Measurements from ENCODE around the gene CTBP1. TPM values are rescaled to one million over a fixed set of nuclear protein-coding genes. Genes with fewer than 3 reads are reported as not detected.

Gene CTBP1
- total and polyA plus RNA-seq, 2 of the 8 experiments (the other 6 are each of a cell fraction or from before 2014, with no cell fraction given), result 128 to 185 TPM

DNA sequence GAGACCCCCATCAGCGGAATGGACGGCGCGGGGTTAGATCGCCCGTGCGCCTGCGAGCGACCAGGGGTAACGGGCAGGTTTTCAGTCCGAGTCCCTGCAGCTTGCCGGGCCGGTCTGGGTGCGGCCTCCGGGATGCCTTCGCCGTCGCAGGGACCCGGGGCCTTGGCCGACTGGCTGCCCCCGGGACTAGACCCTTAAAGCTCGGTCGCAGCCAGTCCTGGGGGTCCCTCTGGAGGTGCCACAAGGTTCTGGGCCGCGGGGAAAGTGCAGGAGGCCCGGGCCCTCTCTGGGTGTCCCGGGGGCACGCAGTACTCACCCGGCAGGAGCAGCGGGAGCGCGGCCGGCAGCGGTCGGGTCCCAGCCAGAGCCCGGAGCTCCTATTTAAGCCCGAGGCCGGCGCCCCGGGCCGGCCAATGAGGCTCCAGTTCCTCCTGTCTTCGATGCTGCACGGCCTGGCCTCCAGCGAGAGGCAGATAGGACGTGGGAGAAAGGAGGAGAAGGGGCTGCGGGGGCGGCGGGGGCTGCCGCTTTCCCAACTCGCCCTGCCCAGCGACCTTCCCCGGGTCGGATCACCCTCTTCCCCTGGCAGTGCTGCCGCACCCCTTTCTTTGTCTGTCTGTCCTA is 76.6 kb downstream of the CTBP1 start, which contains the start of gene SPON2:
SPON2 (minus strand) TSS at position 356 of the 624 bp plus-strand sequence.
- H3K27ac ChIP-seq (ENCODE audit: low read depth, low read length), result no peak within 1 kb of the TSS
- peak in 1 of 2 experiments; percentile 73 for DNase-seq (ENCODE audit: low read depth in 1 of 2, low spot score in 2 of 2)

More for the DNA sequence above, 76.6 kb downstream of the CTBP1 start, which contains the start of gene SPON2:
- Histone ChIP-seq H2AFZ (ENCODE audit: low read length) (peak within 1 kb of the TSS; percentile 29; the same call in 1 of the 2 replicates), H4K91ac (replicated peaks; ENCODE audit: insufficient read length, low read length) (no peak within 1 kb of the TSS), H3K18ac (ENCODE audit: extremely low read depth, low read length) (peak within 1 kb of the TSS; percentile 62), H4K5ac (ENCODE audit: insufficient read length, low read depth, low read length) (no peak within 1 kb of the TSS), H3K4me1 (replicated peaks in 1 of 4; ENCODE audit: control insufficient read depth in 3 of 4, insufficient read depth in 4 of 4, low read length in 3 of 4) (peaks cover 0 to 16% (median 6%) of the 10 kb centered on the region in 4 experiments; a peak in 5 of 7 replicates), H3K4me2 (ENCODE audit: insufficient read depth in 1 of 2, low read depth in 2 of 2, low read length in 2 of 2) (peak within 1 kb of the TSS; percentile 68 to 84), H3K27me3 (replicated peaks in 1 of 4; ENCODE audit: control insufficient read depth in 3 of 4, extremely low read depth in 1 of 4, insufficient read depth in 3 of 4, low read length in 3 of 4) (peaks cover 47 to 64% (median 63%) of the 10 kb centered on the region in 4 experiments), H3K56ac (replicated peaks; ENCODE audit: insufficient read length, low read depth, low read length) (no peak within 1 kb of the TSS), H3K23ac (ENCODE audit: insufficient read length) (no peak within 1 kb of the TSS), H3K9me3 (ENCODE audit: insufficient read depth in 2 of 2, low read depth in 1 of 2, low read length in 1 of 2) (peaks cover 0 to 7% of the 10 kb centered on the region in 2 experiments; a peak in 1 of 4 replicates), H4K8ac (ENCODE audit: extremely low read depth, insufficient read depth, low read length) (peak within 1 kb of the TSS; percentile 80), H3K79me1 (ENCODE audit: low read depth, low read length) (no peaks in the 10 kb centered on the region), H2AK5ac (ENCODE audit: low read depth, low read length) (no peak within 1 kb of the TSS), H2BK15ac (ENCODE audit: low read length) (no peak within 1 kb of the TSS), H2BK120ac (replicated peaks; ENCODE audit: low read depth, low read length) (no peak within 1 kb of the TSS), H3K14ac (ENCODE audit: insufficient read length) (no peak within 1 kb of the TSS), H2BK5ac (ENCODE audit: low read depth, low read length) (no peak within 1 kb of the TSS), H3K36me3 (ENCODE audit: control insufficient read depth in 2 of 4, insufficient read depth in 4 of 4, low read length in 3 of 4) (peaks cover 0 to 6% (median 0%) of the 10 kb centered on the region in 4 experiments; a peak in 1 of 8 replicates), H4K20me1 (replicated peaks in 1 of 2; ENCODE audit: control insufficient read depth in 1 of 2, insufficient read depth in 2 of 2, low read length in 2 of 2) (peaks cover 7 to 24% of the 10 kb centered on the region in 2 experiments), H2BK20ac (ENCODE audit: low read length) (no peak within 1 kb of the TSS), H3K4me3 (ENCODE audit: extremely low read depth in 1 of 4, insufficient read depth in 2 of 4, low read depth in 3 of 4, low read length in 4 of 4) (peak within 1 kb of the TSS; percentile 30 to 58 (median 36)), H3K9ac (replicated peaks in 1 of 4; ENCODE audit: extremely low read depth in 1 of 4, low read depth in 3 of 4, low read length in 3 of 4) (no peak within 1 kb of the TSS; a peak in 1 of 7 replicates), H2BK12ac (ENCODE audit: low read depth, low read length) (no peak within 1 kb of the TSS), H3K79me2 (ENCODE audit: control insufficient read depth in 1 of 2, insufficient read depth in 2 of 2, low read length in 2 of 2) (no peaks in the 10 kb centered on the region; a peak in 1 of 4 replicates), H3K4ac (replicated peaks; ENCODE audit: insufficient read length, low read depth, low read length) (no peak within 1 kb of the TSS), H3K23me2 (ENCODE audit: low read depth, low read length) (peaks cover 10% of the 10 kb centered on the region; the same call in 1 of the 2 replicates)
- ChIA-PET POLR2A (ENCODE audit: partially characterized antibody) (interaction anchor here (0.8 to 1.5 kb wide), 4 partner anchors 12 to 77 kb away, joined by 3 to 5 read pairs (median 4); partner anchors contain the start of gene CTBP1), CTCF (ENCODE audit: partially characterized antibody) (interaction anchor here (1.1 to 2.0 kb wide), 5 partner anchors 11 to 180 kb away, joined by 3 to 6 read pairs (median 4); no protein-coding TSS in a partner anchor)
- peak; percentile 43; the same call in 1 of the 2 replicates for TF ChIP-seq EGR1 (IDR thresholded peaks at IDR 0.05; ENCODE audit: borderline replicate concordance, low read depth, low read length)
- TF ChIP-seq NANOG (IDR thresholded peaks at IDR 0.05; ENCODE audit: insufficient read depth, low read depth, low read length, poor library complexity, severe bottlenecking), result no peak
- no peak for TF ChIP-seq RBBP5 (IDR thresholded peaks at IDR 0.05; ENCODE audit: borderline replicate concordance, low read depth, low read length)
- TF ChIP-seq JUND (IDR thresholded peaks at IDR 0.05; ENCODE audit: low read length), result no peak
- TF ChIP-seq RNF2 (IDR thresholded peaks at IDR 0.05; ENCODE audit: borderline replicate concordance, low read depth, low read length, missing control alignments, poor library complexity, severe bottlenecking), result peak; percentile 1
- no peak for TF ChIP-seq TEAD4 (IDR thresholded peaks at IDR 0.05; ENCODE audit: low read depth, low read length)
- TF ChIP-seq EZH2 (IDR thresholded peaks at IDR 0.05; ENCODE audit: low read depth, low read length, severe bottlenecking), result peak; percentile 76
- no peak for TF ChIP-seq FOSL1 (IDR thresholded peaks at IDR 0.05; ENCODE audit: insufficient read depth, low read depth, low read length)
- TF ChIP-seq SUZ12 (IDR thresholded peaks at IDR 0.05; ENCODE audit: low read length), result peak; percentile 25
- TF ChIP-seq KDM4A (IDR thresholded peaks at IDR 0.05; ENCODE audit: low read depth, low read length, severe bottlenecking), result peak; percentile 38
- WGBS, 2 experiments (ENCODE audit: extremely low coverage in 1 of 2, insufficient coverage in 1 of 2, insufficient read length in 1 of 2, insufficient replicate concordance in 2 of 2, low coverage in 1 of 2, low lambda C conversion rate in 2 of 2, missing lambda C conversion rate in 1 of 2), result 8% methylated on average over 39 of the region's 54 CpGs; no CpG with 5 or more reads in 1 of the 2 experiments
- no peak for FAIRE-seq
